GM21825 (cell line): ENCODE measurements around the gene LSR.

Experiments
- ATAC-seq: cut with Tn5 transposase; IDR thresholded peaks from one replicate; pipeline ENCODE4 v1.9.1; 2021; ENCODE audit warnings: mild to moderate bottlenecking, moderate library complexity; ENCODE audit not compliant: unreplicated experiment

Gene LSR

GRCh38 chr19:35266520-35267352 is 17.9 kb downstream of the LSR start:
- ATAC-seq, result no peak

- no peak for ATAC-seq
Measured at GRCh38 chr19:35267353-35267817, 18.6 kb downstream of the LSR start.

DNA sequence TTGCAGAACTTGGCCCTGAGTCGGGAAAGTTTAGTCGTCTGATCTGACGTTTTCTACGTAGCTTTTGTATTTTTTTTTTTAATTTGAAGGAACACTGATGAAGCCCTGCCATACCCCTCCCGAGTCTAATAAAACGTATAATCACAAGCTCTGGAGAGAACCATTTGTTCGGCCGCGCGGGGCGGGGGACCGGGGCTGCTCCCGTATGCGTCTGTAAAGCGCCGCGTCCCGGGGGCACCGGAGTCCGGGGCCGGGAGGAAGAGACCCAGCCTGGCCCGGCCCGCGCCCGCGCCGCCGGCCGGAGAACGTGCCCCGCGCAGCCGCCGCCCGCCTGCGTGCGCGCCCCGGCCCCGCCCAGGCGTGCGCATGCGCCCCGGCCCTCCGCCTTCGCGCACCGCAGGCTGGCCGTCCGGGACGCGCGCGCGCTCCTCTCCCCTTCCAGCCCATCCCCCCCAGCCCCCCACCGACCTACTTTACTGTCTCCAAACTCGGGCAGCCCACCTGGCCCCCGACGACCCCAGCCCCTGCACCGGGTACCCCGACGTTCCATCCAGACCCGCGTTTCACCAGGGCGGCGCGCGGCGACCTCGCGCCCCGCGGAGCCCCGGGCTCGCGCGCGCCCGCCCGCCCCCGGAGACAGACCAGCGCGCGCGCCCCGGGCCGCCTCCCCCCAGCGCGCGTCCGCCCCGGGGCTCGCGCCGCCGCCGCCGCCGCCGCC is 19.2 kb downstream of the LSR start:
- ATAC-seq, result peak; percentile 30

DNA sequence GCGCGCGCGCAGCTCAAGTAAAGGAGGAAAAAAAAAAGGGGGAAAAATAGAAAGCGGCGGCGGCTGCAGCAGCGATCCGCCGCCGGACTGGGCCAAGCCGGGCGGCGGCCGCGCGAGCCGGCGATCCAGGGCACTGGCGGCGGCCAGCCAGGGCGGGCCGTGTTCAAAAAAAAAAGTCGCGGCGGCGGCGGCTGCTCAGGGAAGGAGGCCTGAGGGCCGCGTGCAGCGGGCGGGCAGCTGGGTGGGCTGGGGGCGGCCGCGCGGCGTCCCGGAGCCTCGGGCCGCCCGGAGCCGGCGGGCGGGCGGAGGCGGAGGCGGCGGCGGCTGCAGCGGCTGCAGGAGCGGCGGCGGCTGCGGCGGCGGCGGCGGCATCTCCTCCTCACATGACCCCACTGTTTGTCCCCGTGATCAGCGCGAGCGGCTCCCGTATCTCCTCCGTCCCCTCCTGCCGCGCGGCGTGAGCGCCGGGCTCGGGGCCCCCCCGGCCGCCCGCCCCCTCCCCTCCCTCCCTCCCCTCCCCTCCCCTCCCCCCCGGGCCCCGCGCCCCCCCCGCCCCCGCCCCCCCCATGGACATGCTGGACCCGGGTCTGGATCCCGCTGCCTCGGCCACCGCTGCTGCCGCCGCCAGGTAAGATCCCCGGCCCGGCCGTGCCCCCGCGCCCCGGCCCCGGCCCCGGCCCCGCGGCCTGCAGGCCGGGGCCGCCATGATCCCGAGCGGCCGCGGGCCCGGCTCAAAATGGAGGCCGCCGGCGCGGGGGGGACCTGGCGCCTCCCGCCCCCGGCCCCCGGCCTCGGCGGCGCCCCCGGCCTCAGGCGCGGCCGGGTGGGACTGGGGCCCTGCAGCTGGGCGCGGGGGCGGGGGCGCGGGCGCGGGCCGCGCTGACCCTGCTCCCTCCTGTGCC is 20.0 kb downstream of the LSR start, which contains the start of gene USF2:
TSS of gene USF2 (plus strand) at position 427 of the 902 bp plus-strand sequence. CDS start at position 567, 140 bp downstream.
- ATAC-seq, result peak; percentile 16

DNA sequence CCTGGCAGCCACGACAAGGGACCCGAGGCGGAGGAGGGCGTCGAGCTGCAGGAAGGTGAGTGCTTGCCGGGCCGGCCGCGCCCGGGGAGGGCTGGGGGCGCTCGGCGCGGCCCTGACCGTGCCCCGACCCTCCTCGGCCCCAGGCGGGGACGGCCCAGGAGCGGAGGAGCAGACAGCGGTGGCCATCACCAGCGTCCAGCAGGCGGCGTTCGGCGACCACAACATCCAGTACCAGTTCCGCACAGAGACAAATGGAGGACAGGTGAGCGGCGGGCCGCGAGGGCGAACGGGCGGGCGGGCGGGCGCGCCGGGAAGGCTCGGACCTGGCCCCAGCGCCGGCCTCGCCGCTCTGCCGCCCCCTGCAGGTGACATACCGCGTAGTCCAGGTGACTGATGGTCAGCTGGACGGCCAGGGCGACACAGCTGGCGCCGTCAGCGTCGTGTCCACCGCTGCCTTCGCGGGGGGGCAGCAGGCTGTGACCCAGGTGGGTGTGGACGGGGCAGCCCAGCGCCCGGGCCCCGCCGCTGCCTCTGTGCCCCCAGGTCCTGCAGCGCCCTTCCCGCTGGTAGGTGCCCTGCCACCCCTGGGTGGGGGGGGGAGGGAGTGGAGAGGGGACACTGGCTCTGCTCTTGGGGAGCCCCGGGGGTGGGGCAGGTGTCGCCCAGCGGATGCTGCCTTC is 20.8 kb downstream of the LSR start:
- peak; percentile 43 for ATAC-seq

DNA sequence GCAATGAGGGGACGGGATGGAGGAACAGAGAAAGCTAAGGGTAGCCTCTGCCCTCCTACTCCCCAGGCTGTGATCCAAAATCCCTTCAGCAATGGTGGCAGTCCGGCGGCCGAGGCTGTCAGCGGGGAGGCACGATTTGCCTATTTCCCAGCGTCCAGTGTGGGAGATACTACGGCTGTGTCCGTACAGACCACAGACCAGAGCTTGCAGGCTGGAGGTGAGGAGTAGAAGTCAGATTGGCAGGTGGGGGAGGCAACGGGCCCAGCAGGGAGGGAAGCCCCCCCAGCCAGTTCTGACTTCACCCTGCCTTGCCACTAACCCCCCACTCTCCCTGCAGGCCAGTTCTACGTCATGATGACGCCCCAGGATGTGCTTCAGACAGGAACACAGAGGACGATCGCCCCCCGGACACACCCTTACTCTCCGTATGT is 21.6 kb downstream of the LSR start:
- ATAC-seq, result no peak

- no peak for ATAC-seq
Measured at GRCh38 chr19:35271546-35271945, 22.7 kb downstream of the LSR start.

- ATAC-seq, result no peak
Measured at GRCh38 chr19:35272122-35272719, 23.4 kb downstream of the LSR start.

- ATAC-seq, result no peak
Measured at GRCh38 chr19:35272954-35273649, 24.3 kb downstream of the LSR start.

- ATAC-seq, result no peak
Measured at GRCh38 chr19:35273686-35274259, 25.0 kb downstream of the LSR start.

GRCh38 chr19:35274323-35274722 is 25.5 kb downstream of the LSR start:
- ATAC-seq, result no peak

GRCh38 chr19:35276706-35277281 is 28.0 kb downstream of the LSR start:
- ATAC-seq, result no peak

DNA sequence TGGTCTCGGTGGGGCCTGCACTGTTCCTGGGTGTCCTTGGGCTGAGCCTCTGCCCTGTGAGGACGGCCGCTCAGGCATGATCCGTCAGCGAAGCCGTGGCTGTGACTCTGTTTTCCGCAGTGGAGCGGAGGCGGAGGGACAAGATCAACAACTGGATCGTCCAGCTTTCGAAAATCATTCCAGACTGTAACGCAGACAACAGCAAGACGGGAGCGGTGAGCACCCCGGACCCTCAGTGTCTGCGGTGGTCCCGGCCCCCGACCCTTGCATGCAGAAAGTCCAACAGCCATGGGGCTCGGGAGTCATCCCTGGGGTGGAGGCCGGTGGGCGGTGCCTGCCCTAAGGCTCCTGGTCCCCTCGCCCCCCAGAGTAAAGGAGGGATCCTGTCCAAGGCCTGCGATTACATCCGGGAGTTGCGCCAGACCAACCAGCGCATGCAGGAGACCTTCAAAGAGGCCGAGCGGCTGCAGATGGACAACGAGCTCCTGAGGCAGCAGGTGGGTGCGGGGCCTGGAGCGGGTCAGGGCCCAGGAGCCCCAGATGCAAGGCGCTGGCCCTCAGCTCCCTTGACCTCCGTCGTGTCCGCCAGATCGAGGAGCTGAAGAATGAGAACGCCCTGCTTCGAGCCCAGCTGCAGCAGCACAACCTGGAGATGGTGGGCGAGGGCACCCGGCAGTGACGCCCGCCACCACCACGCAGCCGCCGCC is 29.9 kb downstream of the LSR start:
- ATAC-seq, result no peak

DNA sequence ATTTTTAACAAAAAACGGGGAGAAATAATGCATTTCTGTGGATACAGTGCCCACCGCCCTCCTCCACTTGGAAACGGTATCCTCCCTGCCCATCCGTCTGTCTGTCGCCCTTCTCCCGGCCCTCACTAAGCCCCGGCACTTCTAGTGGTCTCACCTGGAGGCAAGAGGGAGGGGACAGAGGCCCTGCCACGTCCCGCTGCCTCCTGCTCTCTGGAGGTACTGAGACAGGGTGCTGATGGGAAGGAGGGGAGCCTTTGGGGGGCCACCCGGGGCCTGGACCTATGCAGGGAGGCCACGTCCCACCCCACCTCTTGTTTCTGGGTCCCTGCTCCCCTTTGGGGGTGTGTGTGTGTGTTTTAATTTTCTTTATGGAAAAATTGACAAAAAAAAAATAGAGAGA is 30.6 kb downstream of the LSR start:
- ATAC-seq, result no peak

GRCh38 chr19:35279985-35280821 is 31.4 kb downstream of the LSR start:
- ATAC-seq, result no peak

DNA sequence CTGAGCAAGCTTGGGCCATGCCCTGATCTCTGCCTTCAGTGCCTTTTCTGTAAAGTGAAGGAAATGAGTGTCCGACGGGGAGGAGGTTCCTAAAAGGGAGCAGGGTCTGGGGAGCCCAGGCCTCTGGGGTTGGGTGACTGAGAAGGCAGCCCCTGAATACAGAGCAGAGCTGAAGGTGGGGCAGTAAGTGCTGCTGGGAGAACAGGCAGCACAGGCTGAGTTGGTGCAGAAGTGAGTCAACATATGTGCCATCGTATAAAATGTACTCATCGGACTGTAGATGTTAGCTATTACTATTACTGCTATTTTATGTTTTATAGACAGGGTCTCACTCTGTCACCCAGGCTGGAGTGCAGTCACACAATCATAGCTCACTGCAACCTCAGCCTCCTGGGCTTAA is 32.5 kb downstream of the LSR start:
- no peak for ATAC-seq
